ENCODE results near the gene FGF18.

The FGF18 gene

DNA sequence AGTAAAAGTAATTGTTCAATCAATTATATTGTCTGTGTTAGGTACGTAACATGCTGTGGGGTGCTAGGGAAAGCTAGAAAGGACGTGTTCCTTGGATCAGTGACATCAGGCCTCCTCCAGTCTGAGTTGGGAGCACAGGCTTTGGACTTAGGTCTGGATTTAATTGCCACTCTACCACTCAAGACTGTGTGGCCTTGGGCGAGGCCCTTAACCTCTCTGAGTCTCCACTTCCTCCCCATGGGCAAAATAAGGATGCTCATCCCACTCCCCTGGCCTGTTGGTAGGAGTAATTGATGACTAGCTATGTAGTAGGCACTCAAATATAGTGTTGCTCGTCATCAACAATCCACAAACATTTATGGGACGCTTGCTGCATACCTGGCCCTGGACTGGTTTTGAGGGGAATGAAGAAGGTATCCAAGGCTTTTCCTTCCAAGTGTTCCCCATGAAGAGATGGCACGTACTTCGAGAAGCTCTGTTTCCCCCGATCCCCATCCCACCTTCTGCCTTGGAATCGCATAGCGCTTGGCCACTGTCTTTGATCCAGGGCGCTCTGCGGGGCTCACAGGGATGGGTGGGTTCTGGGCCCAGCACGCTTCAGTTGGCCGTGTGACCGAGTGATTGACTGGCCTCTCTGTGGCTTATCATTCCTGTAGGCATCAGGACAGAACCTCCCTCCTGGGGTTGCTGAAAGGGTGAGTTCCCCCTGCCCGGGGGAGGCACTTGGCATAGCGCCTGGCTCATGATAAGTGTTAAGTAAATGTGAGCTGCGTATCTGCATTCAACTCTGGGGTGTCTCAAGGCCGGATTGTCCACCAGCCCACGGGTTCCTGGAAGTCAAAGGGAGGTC is 8.1 kb downstream of the FGF18 start:
- no peak overlapping the region for H3K4me3 ChIP-seq (ENCODE audit: low read depth, low read length)
- H3K9me3 ChIP-seq: no peaks in the 10 kb centered on the region; the same call in 1 of the 2 replicates
- no peak for DNase-seq
- no peaks in the 10 kb centered on the region for H3K27me3 ChIP-seq
- H3K36me3 ChIP-seq: no peaks in the 10 kb centered on the region
- TF ChIP-seq, protein P1, sequence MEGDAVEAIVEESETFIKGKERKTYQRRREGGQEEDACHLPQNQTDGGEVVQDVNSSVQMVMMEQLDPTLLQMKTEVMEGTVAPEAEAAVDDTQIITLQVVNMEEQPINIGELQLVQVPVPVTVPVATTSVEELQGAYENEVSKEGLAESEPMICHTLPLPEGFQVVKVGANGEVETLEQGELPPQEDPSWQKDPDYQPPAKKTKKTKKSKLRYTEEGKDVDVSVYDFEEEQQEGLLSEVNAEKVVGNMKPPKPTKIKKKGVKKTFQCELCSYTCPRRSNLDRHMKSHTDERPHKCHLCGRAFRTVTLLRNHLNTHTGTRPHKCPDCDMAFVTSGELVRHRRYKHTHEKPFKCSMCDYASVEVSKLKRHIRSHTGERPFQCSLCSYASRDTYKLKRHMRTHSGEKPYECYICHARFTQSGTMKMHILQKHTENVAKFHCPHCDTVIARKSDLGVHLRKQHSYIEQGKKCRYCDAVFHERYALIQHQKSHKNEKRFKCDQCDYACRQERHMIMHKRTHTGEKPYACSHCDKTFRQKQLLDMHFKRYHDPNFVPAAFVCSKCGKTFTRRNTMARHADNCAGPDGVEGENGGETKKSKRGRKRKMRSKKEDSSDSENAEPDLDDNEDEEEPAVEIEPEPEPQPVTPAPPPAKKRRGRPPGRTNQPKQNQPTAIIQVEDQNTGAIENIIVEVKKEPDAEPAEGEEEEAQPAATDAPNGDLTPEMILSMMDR (IDR thresholded peaks at IDR 0.05; ENCODE audit: low read depth, low read length): no peak
- H3K4me1 ChIP-seq: no peaks in the 10 kb centered on the region

DNA sequence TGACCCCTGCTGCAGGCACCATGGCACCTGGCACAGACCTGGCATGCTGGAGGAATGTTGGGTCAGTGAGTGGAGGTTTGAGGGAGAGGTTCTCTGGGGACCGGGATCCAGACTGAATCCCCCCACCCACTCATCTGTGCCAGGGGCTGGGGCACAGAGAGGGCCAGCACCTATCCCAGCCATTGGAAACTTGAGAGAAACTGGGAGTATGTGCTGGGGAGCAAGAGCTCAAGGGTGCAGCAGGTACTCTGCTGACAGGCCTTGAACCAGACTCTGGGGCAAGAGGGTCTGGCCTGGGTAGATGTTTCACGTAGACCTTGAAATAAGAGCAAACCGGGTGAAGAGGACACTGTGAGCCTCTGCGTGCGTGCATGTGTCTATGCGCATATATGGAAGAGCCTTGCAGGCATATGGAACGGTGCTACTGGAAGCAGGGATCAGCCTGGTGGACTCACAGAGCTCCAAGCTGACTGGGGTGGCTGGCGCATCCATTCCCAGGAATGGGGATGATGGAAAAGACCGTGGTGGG is 8.8 kb downstream of the FGF18 start:
- TF ChIP-seq, protein P1 (IDR thresholded peaks at IDR 0.05; ENCODE audit: low read depth, low read length): no peak
- H3K36me3 ChIP-seq: no peaks in the 10 kb centered on the region
- H3K27me3 ChIP-seq: no peaks in the 10 kb centered on the region
- H3K4me3 ChIP-seq (ENCODE audit: low read depth, low read length): no peak overlapping the region
- H3K4me1 ChIP-seq: no peaks in the 10 kb centered on the region
- no peak for DNase-seq
- no peaks in the 10 kb centered on the region; the same call in 1 of the 2 replicates for H3K9me3 ChIP-seq

DNA sequence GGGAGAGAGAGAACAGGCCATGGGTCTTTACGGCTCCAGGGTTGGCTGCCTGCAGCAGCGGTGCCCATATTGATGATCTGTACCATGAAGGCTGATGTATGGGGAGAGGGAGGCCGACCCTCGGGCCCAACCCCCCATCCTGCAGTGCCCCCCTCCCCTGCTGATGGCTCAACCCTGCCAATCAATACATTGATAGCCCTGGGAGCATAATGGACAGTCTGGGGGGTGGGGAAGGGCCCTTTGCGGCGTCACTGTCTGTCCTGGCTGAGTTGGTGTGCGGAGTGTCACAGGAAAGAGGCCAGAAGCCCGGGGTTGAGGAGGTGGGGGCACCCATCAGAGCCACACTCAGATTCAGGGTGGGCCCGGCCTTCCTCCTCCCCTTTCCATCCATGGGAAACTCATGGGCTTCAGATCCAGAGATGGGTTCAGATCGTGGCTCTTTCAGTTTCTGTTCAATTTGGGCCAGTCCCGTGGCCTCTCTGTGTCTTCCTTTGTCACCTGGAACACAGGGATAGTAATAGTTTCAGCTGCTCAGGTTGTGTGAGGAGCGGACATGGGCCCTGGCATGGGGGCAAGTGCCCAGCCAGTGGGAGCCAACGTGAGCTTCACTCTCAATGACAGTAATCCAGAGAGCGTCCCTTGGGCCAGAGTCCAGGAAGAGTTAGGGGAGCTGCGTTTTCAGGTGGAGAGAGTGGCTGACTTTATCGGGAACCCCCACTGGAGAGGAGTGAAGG is 9.5 kb downstream of the FGF18 start:
- H3K9me3 ChIP-seq: no peaks in the 10 kb centered on the region; the same call in 1 of the 2 replicates
- no peaks in the 10 kb centered on the region for H3K36me3 ChIP-seq
- H3K4me3 ChIP-seq (ENCODE audit: low read depth, low read length): no peak overlapping the region
- DNase-seq: no peak
- H3K27me3 ChIP-seq: no peaks in the 10 kb centered on the region
- no peaks in the 10 kb centered on the region for H3K4me1 ChIP-seq
- TF ChIP-seq, protein P1 (IDR thresholded peaks at IDR 0.05; ENCODE audit: low read depth, low read length): no peak

DNA sequence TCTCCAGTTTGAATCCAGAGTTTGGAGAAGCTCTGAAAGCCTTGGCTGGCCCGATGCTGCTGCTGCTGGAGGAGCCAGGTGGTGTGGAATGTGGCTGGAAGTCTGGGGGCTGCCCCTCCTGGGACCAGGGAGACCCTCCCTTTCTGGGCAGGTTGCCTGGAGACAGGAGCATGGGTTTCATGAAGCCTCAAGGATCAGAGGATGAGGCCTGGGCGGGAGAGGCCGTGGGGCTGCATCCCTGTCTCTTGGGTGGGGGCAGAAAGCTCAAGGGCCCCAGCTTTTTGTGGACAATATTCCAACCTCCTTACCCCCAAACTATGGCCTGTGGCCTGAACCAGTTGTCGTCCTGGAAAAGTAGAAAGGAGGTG is 10.1 kb downstream of the FGF18 start:
- no peak for DNase-seq
- no peaks in the 10 kb centered on the region for H3K36me3 ChIP-seq
- H3K9me3 ChIP-seq: no peaks in the 10 kb centered on the region; the same call in 1 of the 2 replicates
- TF ChIP-seq, protein P1 (IDR thresholded peaks at IDR 0.05; ENCODE audit: low read depth, low read length): no peak
- no peaks in the 10 kb centered on the region for H3K4me1 ChIP-seq
- no peaks in the 10 kb centered on the region for H3K27me3 ChIP-seq
- no peak overlapping the region for H3K4me3 ChIP-seq (ENCODE audit: low read depth, low read length)

DNA sequence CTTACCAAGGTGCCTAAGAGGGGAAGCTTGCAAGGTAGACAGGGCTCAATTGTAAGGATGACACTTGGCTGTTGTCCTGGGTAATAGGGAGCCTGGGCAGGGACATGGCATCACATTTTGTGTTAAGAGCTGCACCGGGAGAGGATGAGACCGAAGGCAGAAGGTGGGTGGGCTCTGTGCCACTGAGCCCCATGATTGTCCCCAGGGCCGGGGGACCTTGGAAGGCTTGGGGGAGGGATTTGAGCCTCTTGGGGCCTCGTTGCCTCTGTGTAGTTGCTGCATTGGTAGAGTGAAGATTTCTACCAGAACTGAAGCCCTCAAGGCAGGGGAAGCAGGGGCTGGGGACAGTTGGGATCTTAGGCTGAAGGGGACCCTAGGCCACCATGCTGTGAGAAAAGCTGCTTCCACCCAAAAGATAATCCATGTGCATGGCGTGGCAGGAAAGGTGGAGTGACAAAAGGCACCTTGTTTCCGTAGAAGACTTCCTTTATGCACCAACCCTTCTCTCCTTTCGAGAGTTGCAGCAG is 11.9 kb downstream of the FGF18 start:
- no peaks in the 10 kb centered on the region for H3K4me1 ChIP-seq
- no peak overlapping the region for H3K4me3 ChIP-seq (ENCODE audit: low read depth, low read length)
- H3K36me3 ChIP-seq: no peaks in the 10 kb centered on the region
- DNase-seq: no peak
- no peaks in the 10 kb centered on the region for H3K27me3 ChIP-seq
- TF ChIP-seq, protein P1 (IDR thresholded peaks at IDR 0.05; ENCODE audit: low read depth, low read length): no peak
- no peaks in the 10 kb centered on the region; the same call in 1 of the 2 replicates for H3K9me3 ChIP-seq

Measured in BE2C (cell line).